ENCODE measurements around the gene OPN3. TPM values are rescaled to one million over a fixed set of nuclear protein-coding genes. Genes with fewer than 3 reads are reported as not detected.

OPN3 gene
- total and polyA plus RNA-seq, 9 of the 15 experiments (the other 6 are each of a cell fraction or from before 2014, with no cell fraction given) = 4.2 to 34.6 (median 17.0) TPM

DNA sequence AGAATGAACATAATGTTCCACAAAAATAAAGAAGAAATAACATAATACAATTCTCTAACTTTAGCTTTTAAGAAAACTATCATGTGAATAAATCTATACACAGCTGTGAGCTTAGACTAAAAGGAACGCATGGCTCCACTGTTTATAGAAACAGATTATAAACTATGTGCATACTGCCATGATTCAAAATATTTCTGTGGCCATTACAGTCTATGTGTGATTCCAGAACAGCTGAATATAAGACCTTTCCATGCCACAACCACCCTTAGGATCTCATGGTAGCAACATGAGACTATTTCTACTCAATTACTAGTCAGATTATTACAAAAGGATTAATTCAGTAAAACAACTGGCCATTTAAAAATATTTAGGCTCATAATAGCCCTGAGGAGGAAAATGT is 3.9 kb downstream of the OPN3 start:
- no peak overlapping the region for H3K9ac ChIP-seq (ENCODE audit: insufficient read depth in 1 of 2, low read depth in 2 of 2, low read length in 2 of 2)
- H4K20me1 ChIP-seq (replicated peaks; ENCODE audit: control insufficient read depth, insufficient read depth, low read length) = peaks cover 3% of the 10 kb centered on the region; the same call in 1 of the 2 replicates
- DNase-seq (ENCODE audit: extremely low read depth in 1 of 4, low spot score in 3 of 4) (no peak), ATAC-seq (no peak), FAIRE-seq (no peak)
- H3K4me2 ChIP-seq (ENCODE audit: insufficient read depth, low read length) = no peak overlapping the region
- 89% methylated on average over 1 of the region's 1 CpG for WGBS (ENCODE audit: insufficient coverage, low coverage, missing lambda C conversion rate)
- no TSS peak for BruUV-seq (replicated peaks)
- H3K9me1 ChIP-seq (ENCODE audit: control insufficient read depth, insufficient read depth, low read length) = no peaks in the 10 kb centered on the region
- H2AFZ ChIP-seq (ENCODE audit: low read depth, low read length) = no peak overlapping the region
- no peak overlapping the region for H3K4me3 ChIP-seq
- H3K79me2 ChIP-seq (ENCODE audit: control insufficient read depth, insufficient read depth, low read length) = peaks cover 80% of the 10 kb centered on the region
- H3K27ac ChIP-seq (ENCODE audit: extremely low read depth, low read depth, low read length) = no peak overlapping the region
- peaks cover 65% of the 10 kb centered on the region for H3K36me3 ChIP-seq (ENCODE audit: control insufficient read depth, insufficient read depth, low read length)
- ChIA-PET CTCF (ENCODE audit: low intra/inter-chr PET ratio) (no interaction called here), POLR2A (interaction anchor here (0.7 kb wide), 1 partner anchor 343 kb away, joined by 3 read pairs; no protein-coding TSS in a partner anchor)
- peaks cover 8% of the 10 kb centered on the region for H3K9me3 ChIP-seq (replicated peaks; ENCODE audit: control insufficient read depth, insufficient read depth, low read depth, low read length)
- intact Hi-C loops (cut with micrococcal nuclease) (loop anchor here (5.0 kb wide), 1 partner anchor 81 kb away; no protein-coding TSS in a partner anchor), in situ Hi-C loops (cut with MboI) (no loop called here)
- H3K4me1 ChIP-seq (replicated peaks in 1 of 2; ENCODE audit: control insufficient read depth in 2 of 2, insufficient read depth in 2 of 2, low read length in 2 of 2) = peaks cover 7 to 9% of the 10 kb centered on the region in 2 experiments
- no peaks in the 10 kb centered on the region for H3K27me3 ChIP-seq (ENCODE audit: control insufficient read depth in 2 of 2, insufficient read depth in 2 of 2, low read length in 2 of 2)
- TF ChIP-seq SRSF3 (IDR thresholded peaks at IDR 0.05; ENCODE audit: insufficient read depth, low read length) (no peak), NR2F6 (CRISPR knock-in tag; IDR thresholded peaks at IDR 0.05) (no peak), FOXA1 (IDR thresholded peaks at IDR 0.05; ENCODE audit: borderline replicate concordance) (no peak), PHB (CRISPR knock-in tag; IDR thresholded peaks at IDR 0.05) (no peak), FOXJ3 (CRISPR knock-in tag; IDR thresholded peaks at IDR 0.05) (no peak), CBX5 (IDR thresholded peaks at IDR 0.05; ENCODE audit: borderline replicate concordance, low read depth) (no peak), LCOR (CRISPR knock-in tag; IDR thresholded peaks at IDR 0.05) (no peak), KDM1A (IDR thresholded peaks at IDR 0.05) (no peak), ZEB2 (IDR thresholded peaks at IDR 0.05) (no peak), STAT5B (CRISPR knock-in tag; IDR thresholded peaks at IDR 0.05) (no peak)
- TF ChIP-seq, protein P1, sequence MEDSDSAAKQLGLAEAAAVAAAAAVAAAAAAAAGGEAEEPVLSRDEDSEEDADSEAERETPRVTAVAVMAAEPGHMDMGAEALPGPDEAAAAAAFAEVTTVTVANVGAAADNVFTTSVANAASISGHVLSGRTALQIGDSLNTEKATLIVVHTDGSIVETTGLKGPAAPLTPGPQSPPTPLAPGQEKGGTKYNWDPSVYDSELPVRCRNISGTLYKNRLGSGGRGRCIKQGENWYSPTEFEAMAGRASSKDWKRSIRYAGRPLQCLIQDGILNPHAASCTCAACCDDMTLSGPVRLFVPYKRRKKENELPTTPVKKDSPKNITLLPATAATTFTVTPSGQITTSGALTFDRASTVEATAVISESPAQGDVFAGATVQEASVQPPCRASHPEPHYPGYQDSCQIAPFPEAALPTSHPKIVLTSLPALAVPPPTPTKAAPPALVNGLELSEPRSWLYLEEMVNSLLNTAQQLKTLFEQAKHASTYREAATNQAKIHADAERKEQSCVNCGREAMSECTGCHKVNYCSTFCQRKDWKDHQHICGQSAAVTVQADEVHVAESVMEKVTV (CRISPR knock-in tag; IDR thresholded peaks at IDR 0.05) = no peak
- TF ChIP-seq, protein P2, sequence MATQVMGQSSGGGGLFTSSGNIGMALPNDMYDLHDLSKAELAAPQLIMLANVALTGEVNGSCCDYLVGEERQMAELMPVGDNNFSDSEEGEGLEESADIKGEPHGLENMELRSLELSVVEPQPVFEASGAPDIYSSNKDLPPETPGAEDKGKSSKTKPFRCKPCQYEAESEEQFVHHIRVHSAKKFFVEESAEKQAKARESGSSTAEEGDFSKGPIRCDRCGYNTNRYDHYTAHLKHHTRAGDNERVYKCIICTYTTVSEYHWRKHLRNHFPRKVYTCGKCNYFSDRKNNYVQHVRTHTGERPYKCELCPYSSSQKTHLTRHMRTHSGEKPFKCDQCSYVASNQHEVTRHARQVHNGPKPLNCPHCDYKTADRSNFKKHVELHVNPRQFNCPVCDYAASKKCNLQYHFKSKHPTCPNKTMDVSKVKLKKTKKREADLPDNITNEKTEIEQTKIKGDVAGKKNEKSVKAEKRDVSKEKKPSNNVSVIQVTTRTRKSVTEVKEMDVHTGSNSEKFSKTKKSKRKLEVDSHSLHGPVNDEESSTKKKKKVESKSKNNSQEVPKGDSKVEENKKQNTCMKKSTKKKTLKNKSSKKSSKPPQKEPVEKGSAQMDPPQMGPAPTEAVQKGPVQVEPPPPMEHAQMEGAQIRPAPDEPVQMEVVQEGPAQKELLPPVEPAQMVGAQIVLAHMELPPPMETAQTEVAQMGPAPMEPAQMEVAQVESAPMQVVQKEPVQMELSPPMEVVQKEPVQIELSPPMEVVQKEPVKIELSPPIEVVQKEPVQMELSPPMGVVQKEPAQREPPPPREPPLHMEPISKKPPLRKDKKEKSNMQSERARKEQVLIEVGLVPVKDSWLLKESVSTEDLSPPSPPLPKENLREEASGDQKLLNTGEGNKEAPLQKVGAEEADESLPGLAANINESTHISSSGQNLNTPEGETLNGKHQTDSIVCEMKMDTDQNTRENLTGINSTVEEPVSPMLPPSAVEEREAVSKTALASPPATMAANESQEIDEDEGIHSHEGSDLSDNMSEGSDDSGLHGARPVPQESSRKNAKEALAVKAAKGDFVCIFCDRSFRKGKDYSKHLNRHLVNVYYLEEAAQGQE (IDR thresholded peaks at IDR 0.05; ENCODE audit: borderline replicate concordance) = no peak
- TF ChIP-seq, protein P2 (CRISPR knock-in tag; IDR thresholded peaks at IDR 0.05; ENCODE audit: low read depth) = no peak
